GM12878 (cell line): ENCODE data around the gene CDKL2. TPM values are rescaled to one million over a fixed set of nuclear protein-coding genes. Genes with fewer than 3 reads are reported as not detected.
A peak's percentile ranks its signal among the peaks of the same experiment; 100 is the strongest.

Experiments
- ATAC-seq: fragments of 200-7000 bp; cut with Tn5 transposase; 3 replicates; pipeline ENCODE4 v1.9.1; 2020; ENCODE audit warnings: mild to moderate bottlenecking, moderate library complexity
- BruUV-seq: library from RNA; stranded (reverse); fragments of 400-500 nt; replicated peaks from 2 replicates; lab custom pipeline; 2021; lab: Mats Ljungman, UMichigan
- CTCF ChIA-PET: fragments of 300-600 bp; sonication (Branson Sonifier 250); formaldehyde crosslinking; extraction: SDS; loops from one replicate; lab custom pipeline; 2021; ENCODE audit warnings: inconsistent platforms; lab: Yijun Ruan, JAX
- POLR2A ChIA-PET: fragments of 350-600 bp; formaldehyde crosslinking; extraction: SDS; loops from one replicate; lab custom pipeline; 2021; ENCODE audit warnings: inconsistent platforms; lab: Charles Lee
- RAD21 ChIA-PET: fragments of 300-600 bp; sonication (Branson Sonifier 250); formaldehyde crosslinking; loops from one replicate; lab custom pipeline; 2023; ENCODE audit warnings: antibody characterized with exemption; ENCODE audit not compliant: unreplicated experiment; lab: Charles Lee
- SMC1A ChIA-PET: fragments of 300-600 bp; sonication (Branson Sonifier 250); formaldehyde crosslinking; loops from one replicate; lab custom pipeline; 2023; ENCODE audit not compliant: unreplicated experiment, uncharacterized antibody; lab: Charles Lee
- DNase-seq: peaks from one replicate; pipeline ENCODE4 v3.0.0-alpha.2; 2011; ENCODE audit warnings: low read depth, low spot score
- FAIRE-seq: peaks from 3 replicates; lab custom pipeline; 2011; peaks lifted over from hg19 to GRCh38; lab: Jason Lieb, UNC
- H2AFZ ChIP-seq: 2 replicates; pipeline ENCODE4 v1.6.0; 2011; ENCODE audit warnings: low read depth, low read length, control low read depth; ENCODE audit not compliant: control insufficient read depth
- H3K27ac ChIP-seq: 2 replicates; pipeline ENCODE4 v1.5.1; 2011; ENCODE audit warnings: control low read depth; ENCODE audit not compliant: control insufficient read depth, insufficient read depth
- H3K27me3 ChIP-seq, 2 experiments: replicated peaks in 1 of 2; 2 replicates each; pipeline versions ENCODE4 v1.6.0 to v1.6.1; 2011; ENCODE audit warnings: low read length in 1 of 2; ENCODE audit not compliant: control insufficient read depth in 2 of 2, insufficient read depth in 2 of 2
- H3K36me3 ChIP-seq, 2 experiments: 2 replicates each; pipeline ENCODE4 v1.5.1; 2011; ENCODE audit warnings: low read length in 1 of 2; ENCODE audit not compliant: control insufficient read depth in 2 of 2, insufficient read depth in 2 of 2
- H3K4me1 ChIP-seq: 2 replicates; pipeline ENCODE4 v1.6.1; 2011; ENCODE audit warnings: mild to moderate bottlenecking, low read length, moderate library complexity, mixed read lengths; ENCODE audit not compliant: control insufficient read depth, insufficient read depth
- H3K4me2 ChIP-seq: 2 replicates; pipeline ENCODE4 v1.6.0; 2011; ENCODE audit warnings: control low read depth; ENCODE audit not compliant: control insufficient read depth, insufficient read depth
- H3K4me3 ChIP-seq: fragments of 200-600 bp; sonication (generic); 2 replicates; pipeline ENCODE4 v1.5.1; 2016
- H3K79me2 ChIP-seq: 2 replicates; pipeline ENCODE4 v1.6.0; 2011; ENCODE audit warnings: low read length; ENCODE audit not compliant: control insufficient read depth, insufficient read depth
- H3K9ac ChIP-seq: 2 replicates; pipeline ENCODE4 v1.8.0; 2011; ENCODE audit warnings: low read length, control low read depth, mixed read lengths; ENCODE audit not compliant: control insufficient read depth, insufficient read depth
- H3K9me3 ChIP-seq: replicated peaks from 3 replicates; pipeline ENCODE4 v1.5.1; 2011; ENCODE audit warnings: mild to moderate bottlenecking, low read length; ENCODE audit not compliant: control insufficient read depth, insufficient read depth
- H4K20me1 ChIP-seq: 2 replicates; pipeline ENCODE4 v1.6.0; 2011; ENCODE audit not compliant: control insufficient read depth, insufficient read depth
- ATF3 ChIP-seq: IDR thresholded peaks from 2 replicates; pipeline ENCODE4 v1.6.1; 2011; ENCODE audit warnings: low read depth, mild to moderate bottlenecking, low read length, moderate library complexity, borderline replicate concordance; ENCODE audit errors: extremely low read depth
- BHLHE40 ChIP-seq, 2 experiments: fragments of 450-650 bp in 1 of 2; IDR thresholded peaks; 2 replicates each; pipeline ENCODE4 v1.6.1; 2011 to 2017; ENCODE audit warnings: low read depth in 2 of 2, borderline replicate concordance in 1 of 2, improper control_type of control experiment in 1 of 2, low read length in 1 of 2, mild to moderate bottlenecking in 1 of 2
- CHD2 ChIP-seq: IDR thresholded peaks from 2 replicates; pipeline ENCODE4 v1.6.1; 2011; ENCODE audit warnings: low read depth, low read length, improper control_type of control experiment, borderline replicate concordance
- CTCF ChIP-seq, 3 experiments: IDR thresholded peaks in 2 of 3; conservative IDR thresholded peaks in 1 of 3; 2 replicates each; pipeline ENCODE4 v1.5.1; 2011; ENCODE audit warnings: low read depth in 3 of 3, low read length in 3 of 3, mild to moderate bottlenecking in 3 of 3, control low read depth in 2 of 3, moderate library complexity in 2 of 3, inconsistent platforms in 1 of 3, mixed read lengths in 1 of 3; ENCODE audit not compliant: control insufficient read depth in 2 of 3, insufficient read depth in 1 of 3; ENCODE audit errors: extremely low read depth in 1 of 3
- EP300 ChIP-seq, 2 experiments: fragments of 150-350 bp in 1 of 2; IDR thresholded peaks; 2 replicates each; pipeline ENCODE4 v1.6.1; 2011 to 2012; ENCODE audit warnings: low read depth in 2 of 2, low read length in 2 of 2, borderline replicate concordance in 1 of 2, improper control_type of control experiment in 1 of 2, inconsistent platforms in 1 of 2; ENCODE audit not compliant: control insufficient read depth in 1 of 2
- EZH2 ChIP-seq: IDR thresholded peaks from 2 replicates; pipeline ENCODE4 v1.6.1; 2012; ENCODE audit warnings: low read depth, mild to moderate bottlenecking, control low read depth, inconsistent platforms, low read length, borderline replicate concordance; ENCODE audit not compliant: control insufficient read depth
- FOXM1 ChIP-seq: IDR thresholded peaks from 2 replicates; pipeline ENCODE4 v1.6.1; 2012; ENCODE audit warnings: low read depth, mild to moderate bottlenecking, inconsistent platforms, low read length, moderate library complexity
- KAT2A ChIP-seq: conservative IDR thresholded peaks from 2 replicates; pipeline ENCODE4 v1.6.1; 2011; ENCODE audit warnings: low read depth, low read length; ENCODE audit not compliant: control insufficient read depth
- PAX5 ChIP-seq: IDR thresholded peaks from 2 replicates; pipeline ENCODE4 v1.6.1; 2011; ENCODE audit warnings: low read depth, low read length, borderline replicate concordance
- PML ChIP-seq: IDR thresholded peaks from 2 replicates; pipeline ENCODE4 v1.6.1; 2012; ENCODE audit warnings: low read length, inconsistent platforms
- SMC3 ChIP-seq: IDR thresholded peaks from 2 replicates; pipeline ENCODE4 v1.6.1; 2011; ENCODE audit warnings: low read length, improper control_type of control experiment, borderline replicate concordance
- SP1 ChIP-seq: IDR thresholded peaks from one replicate; pipeline ENCODE4 v1.6.1; 2011; ENCODE audit warnings: low read depth, low read length
- SREBF2 ChIP-seq: IDR thresholded peaks from 2 replicates; pipeline ENCODE4 v1.6.1; 2012; ENCODE audit warnings: mild to moderate bottlenecking, low read length
- TCF7 ChIP-seq: IDR thresholded peaks from 2 replicates; pipeline ENCODE4 v1.6.1; 2014; ENCODE audit warnings: antibody characterized with exemption, borderline replicate concordance
- ZBTB33 ChIP-seq: fragments of 450-650 bp; IDR thresholded peaks from 2 replicates; pipeline ENCODE4 v1.6.1; 2017; ENCODE audit warnings: mild to moderate bottlenecking
- WGBS: methylation state at CpG from one replicate; pipeline ENCODE4 v1.1.6; 2016; ENCODE audit warnings: low lambda C conversion rate; ENCODE audit not compliant: insufficient replicate concordance, insufficient coverage; ENCODE audit errors: missing lambda C conversion rate; 5-methylcytosine and 5-hydroxymethylcytosine counted together
- in situ Hi-C: fragments of 300-500 bp; cut with MboI; formaldehyde crosslinking; loops from 9 replicates; pipeline ENCODE4 v1.14.3; 2018; ENCODE audit warnings: mixed read lengths
- intact Hi-C: fragments of 100-400 bp; cut with micrococcal nuclease; formaldehyde crosslinking; loops from one replicate; pipeline ENCODE4 v1.14.2; 2022; ENCODE audit not compliant: unreplicated experiment
- polyA plus RNA-seq, 11 experiments: library from polyadenylated mRNA; depleted of rRNA in 4 of 11; unstranded in 6 of 11; stranded (reverse) in 5 of 11; fragments of >200 nt; fragmentation: Nextera tagmentation in 4 of 11; fragmentation: Illumina TruSeq in 1 of 11; extraction: Ambion mirVana in 4 of 11; extraction: Trizol in 1 of 11; gene quantifications; 1 replicate in 1 of 11; 2 replicates in 10 of 11; pipeline versions ENCODE4 v1.2.1 to v1.2.3, GENCODE V29; 2011 to 2016; ENCODE audit warnings: inconsistent platforms in 2 of 11, missing spikeins in 2 of 11, low read depth in 1 of 11
- total RNA-seq, 4 experiments: library from RNA; depleted of rRNA in 3 of 4; stranded (reverse); fragments of >200 nt in 3 of 4; fragmentation: Illumina TruSeq in 1 of 4; extraction: Trizol in 1 of 4; gene quantifications; 2 replicates each; pipeline versions ENCODE4 v1.2.1 to v1.2.3, GENCODE V29; 2013 to 2021

CDKL2 gene
- total and polyA plus RNA-seq, 10 of the 15 experiments (the other 5 are each of a cell fraction or from before 2014, with no cell fraction given) = 0.05 to 0.24 (median 0.06) TPM; not detected in 7

GRCh38 chr4:75653845-75654503, 23.6 kb upstream of the CDKL2 start:
- Histone ChIP-seq H3K4me3 (no peak overlapping the region), H2AFZ (no peak overlapping the region), H3K27ac (no peak overlapping the region), H3K4me1 (peaks cover 7% of the 10 kb centered on the region; the same call in 1 of the 2 replicates), H3K79me2 (peaks cover 9% of the 10 kb centered on the region), H3K9me3 (no peaks in the 10 kb centered on the region), H4K20me1 (no peaks in the 10 kb centered on the region), H3K4me2 (no peak overlapping the region), H3K27me3 (no peaks in the 10 kb centered on the region), H3K36me3 (peaks cover 2 to 40% of the 10 kb centered on the region in 2 experiments), H3K9ac (no peak overlapping the region)
- intact Hi-C loops (no loop called here), in situ Hi-C loops (no loop called here)
- 59% methylated on average over 2 of the region's 2 CpGs for WGBS
- BruUV-seq = no TSS peak
- DNase-seq (no peak), FAIRE-seq (no peak), ATAC-seq (peak; percentile 37; the same call in 1 of the 3 replicates)
- RAD21 ChIA-PET = interaction anchor here (0.6 to 1.8 kb wide), 3 partner anchors 55 to 70 kb away, joined by 3 to 8 read pairs (median 5); partner anchors contain the start of gene USO1
- TF ChIP-seq PAX5 = no peak
- no peak for TF ChIP-seq SREBF2
- no peak for TF ChIP-seq TCF7
- no peak for TF ChIP-seq BHLHE40 (IDR thresholded peaks at IDR 0.05; ENCODE audit: borderline replicate concordance in 1 of 2, low read depth in 2 of 2, low read length in 1 of 2)
- no peak for TF ChIP-seq EP300 (IDR thresholded peaks at IDR 0.05; ENCODE audit: borderline replicate concordance in 1 of 2, control insufficient read depth in 1 of 2, low read depth in 2 of 2, low read length in 2 of 2)
- TF ChIP-seq CHD2 = no peak
- TF ChIP-seq EZH2 = no peak
- TF ChIP-seq KAT2A = no peak
- no peak for TF ChIP-seq ZBTB33
- no peak for TF ChIP-seq ATF3
- TF ChIP-seq PML = no peak
- TF ChIP-seq CTCF (IDR thresholded peaks at IDR 0.05 in 2 of 3, conservative IDR thresholded peaks at IDR 0.05 in 1 of 3; ENCODE audit: control insufficient read depth in 2 of 3, extremely low read depth in 1 of 3, insufficient read depth in 1 of 3, low read depth in 3 of 3, low read length in 3 of 3) = peak; percentile 17 to 41 (median 24); a peak in 2 of 6 replicates
- no peak for TF ChIP-seq FOXM1
- no peak for TF ChIP-seq SP1
- peak; percentile 30; the same call in 1 of the 2 replicates for TF ChIP-seq SMC3
- CTCF ChIA-PET = interaction anchor here (1.0 to 3.9 kb wide), 10 partner anchors 10 to 194 kb away, joined by 3 to 28 read pairs (median 6); partner anchors contain the start of gene USO1
- SMC1A ChIA-PET = interaction anchor here (0.6 to 3.3 kb wide), 7 partner anchors 14 to 112 kb away, joined by 3 to 17 read pairs (median 4); partner anchors contain the start of gene USO1
- POLR2A ChIA-PET = interaction anchor here (0.6 to 2.1 kb wide), 3 partner anchors 18 to 62 kb away, joined by 4 to 6 read pairs (median 4); no protein-coding TSS in a partner anchor
